H7 (cell line): Measurements from ENCODE around the gene PDZD4. TPM values are rescaled to one million over a fixed set of nuclear protein-coding genes. Genes with fewer than 3 reads are reported as not detected.
A peak's percentile ranks its signal among the peaks of the same experiment; 100 is the strongest.

Source experiments
- DNase-seq: peaks from one replicate; pipeline ENCODE4 v3.0.0; 2012
- H3K27me3 ChIP-seq: 2 replicates; pipeline ENCODE4 v1.6.0; 2011; ENCODE audit warnings: mild to moderate bottlenecking, low read length; ENCODE audit not compliant: control insufficient read depth, insufficient read depth
- H3K36me3 ChIP-seq: replicated peaks from 2 replicates; pipeline ENCODE4 v1.5.1; 2011; ENCODE audit warnings: low read length; ENCODE audit not compliant: control insufficient read depth, insufficient read depth
- H3K4me3 ChIP-seq: 2 replicates; pipeline ENCODE4 v1.5.1; 2011; ENCODE audit warnings: low read depth, mild to moderate bottlenecking, control low read depth, low read length, moderate library complexity; ENCODE audit not compliant: insufficient read depth
- total RNA-seq: library from RNA; depleted of rRNA; stranded (reverse); fragments of >200 nt; shearing (Covaris generic); gene quantifications from 2 replicates; pipeline ENCODE4 v1.2.3, GENCODE V29; 2014

Gene PDZD4
- total RNA-seq, 1 experiment from 2014 or later = 76.3 TPM

DNA sequence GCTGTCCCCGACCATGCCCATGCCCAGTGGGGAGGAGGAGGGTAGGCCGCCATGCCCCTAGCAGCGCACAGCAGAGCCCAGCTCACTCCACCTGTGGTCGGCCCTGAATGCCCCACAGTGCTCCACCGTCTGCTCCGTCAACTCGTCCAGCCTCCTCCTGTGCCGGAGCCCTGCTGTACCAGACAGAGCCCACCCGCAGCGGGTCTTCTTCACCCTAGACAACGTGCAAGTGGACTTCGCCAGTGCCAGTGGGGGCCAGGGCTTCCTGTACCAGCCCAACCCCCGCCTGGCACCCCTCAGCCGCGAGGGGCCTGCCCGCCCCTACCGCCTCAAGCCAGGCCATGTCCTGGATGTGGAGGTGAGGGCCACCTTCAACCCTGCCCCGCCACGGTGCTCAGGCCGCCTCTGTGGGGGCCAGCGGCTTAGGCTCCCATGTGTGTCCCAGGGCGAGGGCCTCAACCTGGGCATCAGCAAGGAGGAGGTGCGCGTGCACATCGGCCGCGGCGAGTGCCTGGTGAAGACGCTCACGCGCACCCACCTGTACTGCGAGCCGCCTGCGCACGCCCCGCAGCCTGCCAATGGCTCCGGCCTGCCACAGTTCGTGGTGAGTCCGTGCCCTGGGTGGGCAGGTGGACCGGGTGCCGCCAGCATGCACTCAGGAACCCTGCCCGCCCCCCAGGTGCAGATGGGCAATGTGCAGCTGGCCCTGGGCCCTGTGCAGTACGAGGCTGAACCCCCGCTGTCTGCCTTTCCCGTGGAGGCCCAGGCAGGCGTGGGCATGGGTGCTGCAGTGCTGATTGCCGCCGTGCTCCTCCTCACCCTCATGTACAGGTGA lies 56.4 kb downstream of the PDZD4 start:
- peak; percentile 64 for DNase-seq
- Histone ChIP-seq H3K4me3 (no peak overlapping the region), H3K27me3 (no peaks in the 10 kb centered on the region), H3K36me3 (no peaks in the 10 kb centered on the region)

DNA sequence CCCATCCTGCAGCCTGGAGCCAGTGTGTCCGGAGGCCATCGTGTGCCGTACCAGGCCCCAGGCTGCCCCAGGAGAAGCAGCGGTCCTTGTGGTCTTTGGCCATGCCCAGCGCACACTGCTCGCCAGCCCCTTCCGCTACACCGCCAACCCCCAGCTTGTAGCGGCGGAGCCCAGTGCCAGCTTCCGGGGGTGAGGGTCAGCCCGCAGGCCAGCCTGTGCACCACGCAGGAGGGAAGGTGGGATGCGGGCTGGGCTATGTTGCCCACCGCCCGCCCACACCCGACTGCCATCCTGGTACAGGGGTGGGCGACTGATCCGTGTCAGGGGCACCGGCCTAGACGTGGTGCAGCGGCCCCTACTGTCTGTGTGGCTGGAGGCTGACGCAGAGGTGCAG lies 57.1 kb downstream of the PDZD4 start:
- Histone ChIP-seq H3K36me3 (no peaks in the 10 kb centered on the region), H3K4me3 (no peak overlapping the region), H3K27me3 (no peaks in the 10 kb centered on the region)
- peak; percentile 61 for DNase-seq

DNA sequence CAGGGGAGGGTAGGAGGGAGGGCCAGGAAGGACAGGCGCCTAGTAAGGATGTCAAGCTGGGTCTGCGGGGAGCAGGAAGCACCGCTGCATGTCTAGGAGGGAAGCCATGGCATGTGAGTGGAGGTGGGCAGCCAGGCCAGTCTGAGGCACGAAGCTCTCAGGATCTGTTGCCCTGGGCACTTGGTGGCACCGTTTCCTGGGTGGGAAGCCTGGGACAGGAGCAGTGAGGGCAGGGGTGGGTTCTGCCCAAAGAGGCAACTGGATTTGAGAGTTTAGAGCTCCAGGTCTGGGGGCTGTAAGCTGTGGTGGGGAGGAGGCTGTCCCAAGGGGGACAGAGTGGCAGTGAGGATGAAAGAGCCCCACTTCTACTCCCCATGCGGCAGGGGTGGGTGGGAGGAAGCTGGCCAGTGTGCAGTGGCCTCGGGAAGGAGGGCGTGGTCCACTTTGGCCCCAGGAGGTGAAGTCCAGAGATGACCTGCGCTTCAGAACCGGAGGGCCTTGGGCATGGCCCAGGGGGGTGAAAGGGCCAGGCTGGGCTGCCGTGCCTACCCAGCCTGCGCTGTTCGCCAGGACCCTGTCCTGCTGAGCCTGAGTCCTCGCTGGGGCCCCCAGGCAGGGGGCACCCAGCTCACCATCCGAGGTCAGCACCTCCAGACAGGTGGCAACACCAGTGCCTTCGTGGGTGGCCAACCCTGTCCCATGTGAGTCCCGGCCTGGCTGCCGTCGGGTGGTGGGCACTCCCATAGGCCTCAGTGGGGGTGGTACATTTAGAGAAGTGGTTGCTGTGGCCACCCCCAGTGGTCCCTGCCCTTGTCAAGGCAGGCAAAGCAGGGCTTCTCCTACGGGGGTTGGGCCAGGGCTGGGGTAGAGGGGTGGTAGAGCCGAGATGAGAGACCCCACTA lies 57.8 kb downstream of the PDZD4 start:
- Histone ChIP-seq H3K36me3 (no peaks in the 10 kb centered on the region), H3K4me3 (no peak overlapping the region), H3K27me3 (no peaks in the 10 kb centered on the region)
- DNase-seq = peak; percentile 60

DNA sequence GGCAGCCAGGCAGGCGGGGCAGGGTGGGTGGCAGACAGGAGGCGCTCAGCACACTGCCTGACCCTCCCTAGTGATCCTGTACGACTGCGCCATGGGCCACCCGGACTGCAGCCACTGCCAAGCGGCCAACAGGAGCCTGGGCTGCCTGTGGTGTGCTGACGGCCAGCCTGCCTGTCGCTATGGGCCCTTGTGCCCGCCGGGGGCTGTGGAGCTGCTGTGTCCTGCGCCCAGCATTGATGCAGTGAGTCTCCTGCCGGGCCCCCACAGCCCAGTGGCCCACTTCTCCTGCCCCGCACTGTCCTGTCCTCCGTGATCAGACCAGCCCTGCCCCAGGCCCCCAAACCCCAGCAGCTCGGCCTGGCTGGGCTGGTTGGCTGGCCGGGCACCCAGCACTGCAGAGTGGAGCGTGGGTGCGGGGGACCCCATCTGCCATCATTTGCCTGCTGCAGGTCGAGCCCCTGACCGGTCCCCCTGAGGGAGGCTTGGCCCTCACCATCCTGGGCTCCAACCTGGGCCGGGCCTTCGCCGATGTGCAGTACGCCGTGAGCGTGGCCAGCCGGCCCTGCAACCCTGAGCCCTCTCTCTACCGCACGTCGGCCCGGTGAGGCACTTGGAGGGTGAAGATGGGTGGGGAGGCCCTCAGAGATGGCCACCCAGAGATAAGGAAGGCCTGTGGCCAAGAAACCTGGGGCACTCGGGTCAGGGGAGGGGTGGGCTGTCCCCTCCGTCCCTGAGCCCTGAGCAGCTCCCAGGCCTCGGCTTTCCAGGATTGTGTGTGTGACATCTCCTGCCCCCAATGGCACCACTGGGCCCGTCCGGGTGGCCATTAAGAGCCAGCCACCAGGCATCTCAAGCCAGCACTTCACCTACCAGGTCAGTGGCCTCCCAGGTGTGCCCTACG lies 58.7 kb downstream of the PDZD4 start:
- peak; percentile 51 for DNase-seq
- no peak overlapping the region for H3K4me3 ChIP-seq
- H3K36me3 ChIP-seq = no peaks in the 10 kb centered on the region
- no peaks in the 10 kb centered on the region for H3K27me3 ChIP-seq

DNA sequence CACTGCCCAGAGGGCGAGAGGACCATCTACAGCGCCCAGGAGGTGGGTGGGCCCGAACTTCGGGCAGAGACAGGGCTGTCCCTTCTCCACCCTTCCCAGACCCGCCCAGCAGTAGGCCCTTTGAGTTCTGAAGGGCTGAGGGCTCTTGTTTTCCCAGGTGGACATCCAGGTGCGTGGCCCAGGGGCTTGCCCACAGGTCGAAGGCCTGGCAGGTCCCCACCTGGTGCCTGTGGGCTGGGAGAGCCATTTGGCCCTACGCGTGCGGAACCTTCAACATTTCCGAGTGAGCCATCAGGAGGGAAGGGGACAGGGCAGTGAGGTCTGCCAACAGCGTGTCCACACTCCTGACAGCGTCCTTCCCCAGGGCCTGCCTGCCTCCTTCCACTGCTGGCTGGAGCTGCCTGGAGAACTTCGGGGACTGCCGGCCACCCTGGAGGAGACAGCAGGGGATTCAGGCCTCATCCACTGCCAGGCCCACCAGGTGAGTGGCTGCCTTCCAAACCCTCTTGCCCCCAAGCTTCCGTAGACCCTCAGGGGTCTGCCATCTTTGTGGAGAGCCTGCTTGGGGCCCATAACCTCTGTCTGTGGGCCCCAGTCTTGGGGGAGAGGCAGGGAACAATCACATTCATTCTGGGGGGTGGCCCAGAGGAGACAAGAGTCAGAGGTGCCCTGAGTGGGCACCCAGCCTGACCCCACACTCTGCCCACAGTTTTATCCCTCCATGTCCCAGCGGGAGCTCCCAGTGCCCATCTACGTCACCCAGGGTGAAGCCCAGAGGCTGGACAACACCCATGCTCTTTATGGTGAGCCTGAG lies 59.5 kb downstream of the PDZD4 start:
- peak; percentile 66 for DNase-seq
- Histone ChIP-seq H3K27me3 (no peaks in the 10 kb centered on the region), H3K4me3 (no peak overlapping the region), H3K36me3 (no peaks in the 10 kb centered on the region)

DNA sequence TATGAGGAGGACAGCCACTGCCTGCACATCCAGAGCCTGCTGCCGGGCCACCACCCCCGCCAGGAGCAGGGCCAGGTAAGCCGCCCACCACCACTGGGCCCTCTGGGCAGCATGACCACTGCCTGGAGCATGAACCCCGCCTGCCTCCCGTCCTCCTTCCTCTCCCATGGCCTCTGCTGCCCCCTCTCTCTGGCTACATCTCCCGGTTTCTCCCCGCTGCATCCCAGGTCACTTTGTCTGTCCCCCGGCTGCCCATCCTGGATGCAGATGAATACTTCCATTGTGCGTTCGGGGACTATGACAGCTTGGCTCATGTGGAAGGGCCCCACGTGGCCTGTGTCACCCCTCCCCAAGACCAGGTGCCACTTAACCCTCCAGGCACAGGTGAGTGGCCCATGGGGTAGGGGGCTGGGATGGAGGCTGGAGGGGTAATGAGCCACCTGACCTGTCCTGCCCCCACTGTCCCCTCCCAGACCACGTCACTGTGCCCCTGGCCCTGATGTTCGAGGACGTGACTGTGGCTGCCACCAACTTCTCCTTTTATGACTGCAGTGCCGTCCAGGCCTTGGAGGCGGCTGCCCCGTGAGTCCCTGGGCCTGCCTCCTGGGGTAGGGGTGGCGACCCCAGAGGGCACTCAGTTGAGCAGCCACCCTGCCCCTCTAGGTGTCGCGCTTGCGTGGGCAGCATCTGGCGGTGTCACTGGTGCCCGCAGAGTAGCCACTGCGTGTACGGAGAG lies 60.3 kb downstream of the PDZD4 start:
- no peak overlapping the region for H3K4me3 ChIP-seq
- DNase-seq = peak; percentile 65
- no peaks in the 10 kb centered on the region for H3K27me3 ChIP-seq
- no peaks in the 10 kb centered on the region for H3K36me3 ChIP-seq

DNA sequence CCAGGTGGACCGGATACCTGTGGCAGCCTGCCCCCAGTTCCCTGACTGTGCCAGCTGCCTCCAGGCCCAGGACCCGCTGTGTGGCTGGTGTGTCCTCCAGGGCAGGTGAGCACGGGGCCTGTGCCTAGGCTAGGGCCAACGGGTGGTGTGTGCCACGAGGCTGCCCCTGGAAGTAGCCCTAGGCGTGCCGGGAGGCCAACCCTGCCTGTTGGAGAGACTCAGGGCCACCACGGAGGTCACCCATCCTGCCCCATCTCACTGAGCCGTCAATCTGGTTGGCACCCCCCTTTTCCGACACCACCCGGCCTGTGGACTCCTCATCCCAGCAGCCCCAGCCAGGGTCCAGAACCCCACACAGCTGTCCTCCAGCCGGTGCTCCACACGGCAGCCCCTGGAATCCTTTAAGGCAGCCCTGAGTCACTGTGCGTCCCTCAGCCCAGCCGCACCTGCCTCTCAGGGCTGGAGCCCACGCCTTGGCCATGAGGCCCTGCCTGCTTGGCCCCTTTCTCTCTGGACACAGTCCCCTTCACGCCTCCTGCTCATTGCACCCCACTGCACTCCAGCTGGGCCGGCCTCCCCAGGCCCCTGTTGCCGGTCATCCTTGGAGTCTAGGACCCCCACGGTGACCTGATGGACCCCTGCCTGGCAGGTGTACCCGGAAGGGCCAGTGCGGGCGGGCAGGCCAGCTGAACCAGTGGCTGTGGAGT lies 61.0 kb downstream of the PDZD4 start:
- Histone ChIP-seq H3K4me3 (no peak overlapping the region), H3K36me3 (no peaks in the 10 kb centered on the region), H3K27me3 (no peaks in the 10 kb centered on the region)
- DNase-seq = peak; percentile 63

DNA sequence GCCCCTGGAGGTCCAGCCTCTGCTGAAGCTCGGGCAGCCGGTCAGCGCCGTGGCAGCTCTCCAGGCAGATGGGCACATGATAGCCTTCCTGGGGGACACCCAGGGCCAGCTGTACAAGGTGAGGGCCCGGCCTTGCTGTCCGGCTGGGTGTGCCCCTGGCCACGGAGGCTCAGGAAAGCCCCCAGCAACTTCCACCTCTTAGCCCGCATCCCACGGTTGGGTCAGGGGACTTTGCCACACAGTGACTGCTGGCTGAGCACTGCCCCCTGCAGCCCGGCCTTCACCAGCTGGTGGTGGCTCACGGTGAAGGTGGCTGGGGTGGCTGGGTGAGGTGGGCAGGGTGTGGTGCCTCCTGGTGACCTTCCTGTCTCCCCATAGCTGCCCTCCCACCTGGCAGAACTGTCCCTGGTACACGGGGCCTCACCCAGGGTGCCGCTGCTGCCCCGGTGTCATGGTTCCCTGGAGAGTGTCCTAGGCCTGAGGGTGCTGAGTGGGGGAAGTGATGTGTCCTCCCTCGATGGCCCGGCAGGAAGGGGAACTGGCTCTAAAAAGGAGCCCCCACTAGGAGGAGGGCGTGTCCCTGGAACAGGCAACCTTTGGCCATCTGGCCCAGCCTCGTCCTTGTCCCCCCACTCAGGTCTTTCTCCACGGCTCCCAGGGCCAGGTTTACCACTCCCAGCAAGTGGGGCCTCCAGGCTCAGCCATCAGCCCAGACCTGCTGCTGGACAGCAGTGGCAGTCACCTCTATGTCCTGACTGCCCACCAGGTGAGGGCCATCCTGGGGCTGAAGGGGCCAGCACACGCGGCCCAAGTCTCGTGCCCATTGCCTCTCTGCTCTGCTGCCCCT lies 61.8 kb downstream of the PDZD4 start:
- Histone ChIP-seq H3K4me3 (no peak overlapping the region), H3K27me3 (no peaks in the 10 kb centered on the region), H3K36me3 (no peaks in the 10 kb centered on the region)
- peak; percentile 73 for DNase-seq

DNA sequence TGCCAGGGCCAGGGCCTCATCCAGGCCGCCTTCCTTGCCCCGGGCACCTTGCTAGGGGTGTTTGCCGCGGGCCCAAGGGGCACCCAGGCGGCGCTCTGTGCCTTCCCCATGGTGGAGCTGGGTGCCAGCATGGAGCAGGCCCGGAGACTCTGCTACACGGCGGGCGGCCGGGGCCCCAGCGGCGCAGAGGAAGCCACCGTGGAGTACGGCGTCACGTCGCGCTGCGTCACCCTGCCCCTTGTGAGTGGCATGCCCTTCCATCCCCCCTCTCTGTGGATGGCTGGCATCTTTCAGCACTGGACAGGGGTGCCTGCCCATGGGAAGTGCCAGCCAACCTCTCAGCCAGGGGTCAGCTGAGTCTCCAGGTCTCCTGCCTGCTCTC lies 62.7 kb downstream of the PDZD4 start:
- H3K27me3 ChIP-seq = no peaks in the 10 kb centered on the region
- DNase-seq = peak; percentile 63
- H3K4me3 ChIP-seq = no peak overlapping the region
- no peaks in the 10 kb centered on the region for H3K36me3 ChIP-seq

DNA sequence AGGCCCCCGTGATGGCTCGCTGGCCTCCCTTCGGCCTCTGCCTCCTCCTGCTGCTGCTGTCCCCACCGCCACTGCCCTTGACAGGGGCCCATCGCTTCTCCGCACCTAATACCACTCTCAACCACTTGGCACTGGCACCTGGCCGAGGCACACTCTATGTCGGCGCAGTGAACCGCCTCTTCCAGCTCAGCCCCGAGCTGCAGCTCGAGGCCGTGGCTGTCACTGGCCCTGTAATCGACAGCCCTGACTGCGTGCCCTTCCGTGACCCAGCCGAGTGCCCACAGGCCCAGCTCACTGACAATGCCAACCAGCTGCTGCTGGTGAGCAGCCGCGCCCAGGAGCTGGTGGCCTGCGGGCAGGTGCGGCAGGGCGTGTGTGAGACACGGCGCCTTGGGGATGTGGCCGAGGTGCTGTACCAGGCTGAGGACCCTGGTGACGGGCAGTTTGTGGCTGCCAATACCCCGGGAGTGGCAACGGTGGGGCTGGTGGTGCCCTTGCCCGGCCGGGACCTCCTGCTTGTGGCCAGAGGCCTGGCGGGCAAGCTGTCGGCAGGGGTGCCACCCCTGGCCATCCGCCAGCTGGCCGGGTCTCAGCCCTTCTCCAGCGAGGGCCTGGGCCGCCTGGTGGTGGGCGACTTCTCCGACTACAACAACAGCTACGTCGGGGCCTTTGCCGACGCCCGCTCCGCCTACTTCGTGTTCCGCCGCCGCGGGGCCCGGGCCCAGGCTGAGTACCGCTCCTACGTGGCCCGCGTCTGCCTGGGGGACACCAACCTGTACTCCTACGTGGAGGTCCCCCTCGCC lies 63.3 kb downstream of the PDZD4 start:
- DNase-seq = peak; percentile 77
- H3K36me3 ChIP-seq = no peaks in the 10 kb centered on the region
- no peaks in the 10 kb centered on the region for H3K27me3 ChIP-seq
- no peak overlapping the region for H3K4me3 ChIP-seq

DNA sequence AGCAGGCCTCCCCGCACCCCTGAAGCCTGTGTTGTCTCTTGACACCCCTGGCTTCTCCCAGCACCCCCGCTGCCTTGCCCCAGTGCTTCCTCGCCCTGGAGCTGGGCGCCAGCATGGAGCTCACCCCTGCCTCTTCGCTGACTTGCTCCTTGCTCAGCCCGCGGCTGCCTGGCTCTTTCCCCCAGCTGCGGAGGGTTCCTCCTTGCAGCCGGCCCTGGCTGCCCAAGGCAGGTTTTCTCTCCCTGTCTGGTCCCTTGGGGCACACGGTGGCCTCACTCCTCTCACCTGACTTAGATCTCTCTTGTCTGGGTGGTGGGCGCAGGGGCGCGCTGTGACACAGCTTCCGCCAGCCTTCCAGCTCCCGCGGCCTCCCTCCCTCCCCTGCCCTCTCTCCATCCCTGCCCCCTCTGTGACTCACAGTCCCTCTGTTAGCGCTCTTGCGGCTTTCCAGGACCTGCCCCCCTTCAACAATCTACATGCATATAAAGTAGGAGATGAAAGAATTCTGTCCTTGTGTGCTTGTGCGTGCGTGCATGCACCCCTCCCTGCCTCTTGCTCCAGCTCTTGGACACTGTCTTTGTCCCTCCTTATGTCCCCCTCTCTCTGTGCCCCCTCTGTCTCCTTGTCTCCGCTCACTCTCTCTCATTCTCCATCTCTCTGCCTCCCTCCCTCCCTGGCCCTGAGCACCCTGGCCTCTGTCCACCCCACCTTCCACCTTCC lies 64.1 kb downstream of the PDZD4 start:
- no peaks in the 10 kb centered on the region for H3K27me3 ChIP-seq
- no peaks in the 10 kb centered on the region for H3K36me3 ChIP-seq
- peak; percentile 80 for DNase-seq
- H3K4me3 ChIP-seq = no peak overlapping the region
